Testis (tissue), 2 donors: Measurements from ENCODE around the gene CEP152.

Experiments used
- POLR2A ChIP-seq: fragments of 450-650 bp; IDR thresholded peaks from one replicate; pipeline ENCODE4 v1.6.1; 2017; ENCODE audit warnings: antibody characterized with exemption, mild to moderate bottlenecking, moderate library complexity
- TF ChIP-seq, protein P1 (sequence below), 3 experiments: fragments of 450-650 bp in 2 of 3; fragments of 200-600 bp in 1 of 3; sonication (generic) in 1 of 3; IDR thresholded peaks; one replicate each; pipeline ENCODE4 v1.5.1; 2016 to 2019; ENCODE audit warnings: antibody characterized with exemption in 3 of 3, mild to moderate bottlenecking in 2 of 3, moderate library complexity in 1 of 3

DNA sequence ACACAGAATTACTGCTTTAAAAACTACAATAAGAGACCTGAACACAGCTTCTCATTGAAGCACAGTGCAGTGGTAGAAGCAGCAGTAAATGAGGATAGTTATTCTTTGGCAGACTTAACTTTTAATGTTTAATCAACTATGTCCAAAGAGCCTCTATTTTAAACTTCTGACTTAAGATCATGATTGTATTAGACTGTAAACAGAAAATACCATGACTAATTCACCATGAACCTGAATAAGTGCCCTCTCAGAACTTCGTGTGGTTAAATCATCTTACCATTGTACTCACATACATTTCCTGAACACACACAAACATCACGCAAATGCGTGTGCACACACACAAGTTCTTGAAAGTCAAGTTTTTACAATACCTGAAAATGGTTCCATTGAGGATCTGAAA is 13.9 kb downstream of the CEP152 start:
- TF ChIP-seq, protein P1, sequence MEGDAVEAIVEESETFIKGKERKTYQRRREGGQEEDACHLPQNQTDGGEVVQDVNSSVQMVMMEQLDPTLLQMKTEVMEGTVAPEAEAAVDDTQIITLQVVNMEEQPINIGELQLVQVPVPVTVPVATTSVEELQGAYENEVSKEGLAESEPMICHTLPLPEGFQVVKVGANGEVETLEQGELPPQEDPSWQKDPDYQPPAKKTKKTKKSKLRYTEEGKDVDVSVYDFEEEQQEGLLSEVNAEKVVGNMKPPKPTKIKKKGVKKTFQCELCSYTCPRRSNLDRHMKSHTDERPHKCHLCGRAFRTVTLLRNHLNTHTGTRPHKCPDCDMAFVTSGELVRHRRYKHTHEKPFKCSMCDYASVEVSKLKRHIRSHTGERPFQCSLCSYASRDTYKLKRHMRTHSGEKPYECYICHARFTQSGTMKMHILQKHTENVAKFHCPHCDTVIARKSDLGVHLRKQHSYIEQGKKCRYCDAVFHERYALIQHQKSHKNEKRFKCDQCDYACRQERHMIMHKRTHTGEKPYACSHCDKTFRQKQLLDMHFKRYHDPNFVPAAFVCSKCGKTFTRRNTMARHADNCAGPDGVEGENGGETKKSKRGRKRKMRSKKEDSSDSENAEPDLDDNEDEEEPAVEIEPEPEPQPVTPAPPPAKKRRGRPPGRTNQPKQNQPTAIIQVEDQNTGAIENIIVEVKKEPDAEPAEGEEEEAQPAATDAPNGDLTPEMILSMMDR (IDR thresholded peaks at IDR 0.05): no peak
- TF ChIP-seq POLR2A: no peak
